Mononuclear cell (primary cell): ENCODE measurements around the gene PLIN4. TPM values are rescaled to one million over a fixed set of nuclear protein-coding genes. Genes with fewer than 3 reads are reported as not detected.

ENCODE experiments used
- H3K27me3 ChIP-seq: 2 replicates; pipeline ENCODE4 v1.6.0; 2011; ENCODE audit warnings: low read length, control low read depth; ENCODE audit not compliant: insufficient read depth
- H3K4me1 ChIP-seq: 2 replicates; pipeline ENCODE4 v1.5.1; 2011; ENCODE audit warnings: mild to moderate bottlenecking, low read length, control low read depth; ENCODE audit not compliant: insufficient read depth
- H3K4me3 ChIP-seq: 2 replicates; pipeline ENCODE4 v1.5.1; 2011; ENCODE audit warnings: mild to moderate bottlenecking, low read length, moderate library complexity
- H3K9me3 ChIP-seq: 2 replicates; pipeline ENCODE4 v1.5.1; 2011; ENCODE audit warnings: low read depth, mild to moderate bottlenecking, control low read depth, low read length
- total RNA-seq: library from RNA; depleted of rRNA; stranded (reverse); fragments of >200 nt; gene quantifications from one replicate; pipeline ENCODE4 v1.2.3, GENCODE V29; 2012

Gene PLIN4
- total RNA-seq, 1 donor: 0.10 TPM

DNA sequence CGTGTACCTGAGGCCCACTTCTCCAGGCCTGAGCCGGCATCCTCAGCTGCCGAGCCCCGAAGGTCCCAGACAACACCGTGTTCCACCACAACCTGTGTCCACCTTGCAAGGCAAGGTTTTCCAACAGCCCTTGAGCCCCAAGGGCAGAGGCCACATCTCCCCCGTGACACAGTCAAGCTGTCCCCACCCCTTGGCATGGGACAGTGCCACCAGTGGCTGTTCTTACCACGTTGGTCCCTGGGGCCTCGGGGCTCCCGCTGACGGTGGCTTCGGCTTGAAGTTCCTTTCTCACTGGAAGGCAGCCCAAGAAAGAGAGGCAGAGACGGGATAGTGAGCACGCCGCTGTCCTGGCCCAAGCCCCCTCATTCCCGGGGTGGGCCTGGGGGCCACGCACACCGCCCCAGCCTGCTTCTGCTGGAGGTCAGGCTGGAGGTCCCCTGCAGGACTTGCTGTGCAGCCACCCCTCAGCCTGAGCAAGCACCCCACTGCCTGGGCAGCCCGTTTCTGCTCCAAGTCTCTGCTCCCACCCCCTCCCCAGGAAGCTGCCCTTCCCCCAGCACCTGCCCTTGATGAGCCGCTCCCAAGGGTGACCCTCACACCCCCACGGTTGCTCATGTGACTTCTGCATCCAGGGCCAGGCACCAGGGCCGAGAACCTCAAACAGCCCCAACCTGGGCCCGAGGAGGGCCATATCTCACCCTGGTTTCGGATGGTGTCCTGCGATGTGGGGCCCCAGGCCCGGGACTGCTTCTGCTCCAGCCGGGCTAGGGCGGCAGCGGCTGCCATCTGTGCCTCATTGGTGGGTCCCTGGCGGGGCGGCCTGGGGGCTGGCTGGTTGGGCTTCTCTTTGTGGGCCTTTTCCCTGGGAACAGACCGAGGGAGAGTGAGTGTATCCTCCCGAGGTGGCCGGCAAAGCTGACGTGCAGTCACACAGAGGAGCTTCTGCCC, 64.8 kb downstream of the PLIN4 start:
- Histone ChIP-seq H3K4me1 (peaks cover 19% of the 10 kb centered on the region), H3K4me3 (no peak overlapping the region), H3K9me3 (no peaks in the 10 kb centered on the region), H3K27me3 (no peaks in the 10 kb centered on the region)

DNA sequence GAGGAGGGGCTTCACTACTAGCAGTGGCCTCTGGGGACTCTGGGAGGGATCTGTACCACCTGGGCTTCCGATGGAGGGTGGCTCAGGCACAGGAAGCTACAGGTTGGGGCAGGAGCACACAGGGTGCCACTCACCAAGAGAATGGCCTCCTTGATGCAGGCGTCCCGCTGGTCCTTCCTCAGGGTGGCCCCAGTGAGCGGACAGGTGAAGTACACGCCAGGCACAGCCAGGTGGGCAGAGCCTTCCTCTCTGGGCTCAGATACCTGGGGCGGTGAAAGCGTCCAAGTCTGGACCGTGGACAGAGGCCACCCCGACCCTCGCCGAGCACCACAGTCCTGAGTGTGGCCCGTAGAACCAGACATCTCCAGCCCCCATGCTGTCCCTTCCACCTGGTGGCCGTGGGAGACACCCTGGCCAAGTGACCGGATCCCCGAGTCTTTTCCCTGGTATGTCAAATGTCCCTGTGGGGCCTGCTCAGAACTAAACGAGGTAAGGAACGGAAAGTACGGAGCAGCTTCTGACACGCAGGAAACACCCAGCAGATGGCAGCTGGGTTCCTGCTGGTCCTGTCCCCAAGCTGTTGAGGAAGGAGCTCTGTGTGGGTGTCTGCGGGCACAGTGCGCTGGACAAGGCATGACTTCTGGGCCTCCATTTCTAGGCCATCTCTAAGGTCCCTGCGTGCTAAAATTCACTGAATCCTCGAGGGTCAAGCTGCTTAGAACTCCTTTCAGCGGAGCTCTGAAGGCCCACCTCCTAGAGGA, 65.9 kb downstream of the PLIN4 start:
- H3K9me3 ChIP-seq: no peaks in the 10 kb centered on the region
- H3K4me1 ChIP-seq: peaks cover 13% of the 10 kb centered on the region
- no peaks in the 10 kb centered on the region for H3K27me3 ChIP-seq
- no peak overlapping the region for H3K4me3 ChIP-seq

Other genes starting within 250 kb of the PLIN4 start
- 0.84 TPM for gene SHD, start 239.2 kb downstream of the PLIN4 start, total RNA-seq
- 27.8 TPM for gene TMIGD2, start 216.1 kb downstream of the PLIN4 start, total RNA-seq
- gene FSD1, start 213.9 kb downstream of the PLIN4 start, total RNA-seq: 0.73 TPM
- gene STAP2, start 179.7 kb downstream of the PLIN4 start, total RNA-seq: 0.42 TPM
- 7.3 TPM for gene MPND, start 174.9 kb downstream of the PLIN4 start, total RNA-seq
- gene SH3GL1, start 117.9 kb downstream of the PLIN4 start, total RNA-seq: 26.6 TPM
- gene CHAF1A, start 115.8 kb downstream of the PLIN4 start, total RNA-seq: 12.2 TPM
- 53.4 TPM for gene UBXN6, start 60.7 kb downstream of the PLIN4 start, total RNA-seq
- gene HDGFL2, start 46.2 kb downstream of the PLIN4 start, total RNA-seq: 13.2 TPM
- 0.21 TPM for gene PLIN5, start 16.7 kb upstream of the PLIN4 start, total RNA-seq
- 4.7 TPM for gene LRG1, start 21.6 kb upstream of the PLIN4 start, total RNA-seq
- 6.0 TPM for gene SEMA6B, start 41.2 kb upstream of the PLIN4 start, total RNA-seq
- 5.5 TPM for gene TNFAIP8L1, start 121.0 kb upstream of the PLIN4 start, total RNA-seq
- 40.8 TPM for gene MYDGF, start 151.9 kb upstream of the PLIN4 start, total RNA-seq
- gene DPP9, start 205.4 kb upstream of the PLIN4 start, total RNA-seq: 59.6 TPM